ENCODE results near the gene GLT1D1.
A peak's percentile ranks its signal among the peaks of the same experiment; 100 is the strongest.
"Not testable (repeated sequence)": the region's sequence is repeated elsewhere in the genome, so short reads cannot be mapped to it uniquely, and the experiment has no call there.

Gene GLT1D1

DNA sequence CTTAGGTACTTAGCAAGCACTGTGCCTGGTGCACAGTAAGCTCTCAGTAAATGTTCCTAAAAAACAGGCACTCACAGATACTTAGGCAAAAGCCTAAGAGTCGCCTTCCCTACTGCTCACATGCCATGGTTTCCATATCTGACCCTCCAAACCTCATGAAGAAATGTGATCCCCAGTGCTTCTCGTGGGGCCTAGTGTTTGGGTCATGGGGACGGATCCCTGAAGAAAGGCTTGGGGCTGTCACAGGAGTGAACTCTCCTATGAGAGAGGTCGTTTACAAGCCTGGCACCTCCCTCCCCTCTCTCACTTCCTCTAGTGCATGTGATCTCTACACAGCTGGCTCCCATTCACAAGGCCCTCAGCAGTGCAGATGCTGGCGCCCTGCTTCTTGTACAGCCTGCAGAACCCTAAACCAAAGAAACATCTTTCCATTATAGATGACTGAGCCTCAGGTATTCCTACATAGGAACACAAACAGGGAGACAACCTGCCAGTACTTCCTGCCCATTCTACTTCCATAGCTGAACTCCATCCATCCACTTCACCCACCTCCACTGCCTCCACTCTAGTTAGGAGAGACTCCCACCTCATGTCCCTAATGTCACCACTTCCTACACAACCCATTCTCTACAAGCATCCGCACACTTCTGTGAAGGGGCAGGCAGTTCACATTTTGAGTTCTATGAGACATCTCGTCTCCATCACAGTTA is 32.4 kb upstream of the GLT1D1 start:
- no peak for DNase-seq

DNA sequence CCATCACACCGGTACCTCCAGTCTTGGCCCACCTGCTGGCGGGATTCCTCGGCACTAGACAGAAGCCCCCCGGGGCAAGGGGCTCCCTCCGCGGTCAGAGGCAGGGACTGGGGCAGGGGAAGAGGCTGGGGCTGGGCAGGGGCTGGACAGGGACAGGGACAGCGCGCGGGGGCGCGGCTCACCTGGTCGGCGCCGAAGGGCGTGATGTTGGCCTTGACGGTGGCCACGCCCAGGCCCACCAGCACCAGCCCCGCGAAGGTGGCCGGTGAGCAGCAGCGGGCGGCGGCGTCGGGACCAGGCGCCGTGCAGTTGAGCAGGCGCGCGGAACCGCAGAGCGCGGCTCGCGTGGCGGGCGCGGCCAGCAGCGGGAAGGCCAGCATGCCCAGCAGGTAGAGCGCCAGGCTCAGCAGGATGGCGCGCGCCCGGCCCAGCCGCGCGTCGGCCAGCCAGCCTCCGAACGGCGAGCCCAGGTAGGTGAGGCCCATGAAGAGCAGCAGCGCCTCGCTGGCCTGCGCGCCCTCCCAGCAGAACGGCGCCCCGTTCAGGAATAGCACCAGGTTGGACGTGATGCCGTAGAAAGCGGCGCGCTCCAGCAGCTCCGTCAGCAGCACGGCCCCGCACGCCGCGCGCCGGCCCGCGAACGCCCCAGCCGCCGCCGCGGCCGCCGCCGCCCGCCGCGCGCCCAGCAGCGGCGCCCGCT is 29.9 kb upstream of the GLT1D1 start:
- peak in 1 of 2 experiments; percentile 24 for DNase-seq

DNA sequence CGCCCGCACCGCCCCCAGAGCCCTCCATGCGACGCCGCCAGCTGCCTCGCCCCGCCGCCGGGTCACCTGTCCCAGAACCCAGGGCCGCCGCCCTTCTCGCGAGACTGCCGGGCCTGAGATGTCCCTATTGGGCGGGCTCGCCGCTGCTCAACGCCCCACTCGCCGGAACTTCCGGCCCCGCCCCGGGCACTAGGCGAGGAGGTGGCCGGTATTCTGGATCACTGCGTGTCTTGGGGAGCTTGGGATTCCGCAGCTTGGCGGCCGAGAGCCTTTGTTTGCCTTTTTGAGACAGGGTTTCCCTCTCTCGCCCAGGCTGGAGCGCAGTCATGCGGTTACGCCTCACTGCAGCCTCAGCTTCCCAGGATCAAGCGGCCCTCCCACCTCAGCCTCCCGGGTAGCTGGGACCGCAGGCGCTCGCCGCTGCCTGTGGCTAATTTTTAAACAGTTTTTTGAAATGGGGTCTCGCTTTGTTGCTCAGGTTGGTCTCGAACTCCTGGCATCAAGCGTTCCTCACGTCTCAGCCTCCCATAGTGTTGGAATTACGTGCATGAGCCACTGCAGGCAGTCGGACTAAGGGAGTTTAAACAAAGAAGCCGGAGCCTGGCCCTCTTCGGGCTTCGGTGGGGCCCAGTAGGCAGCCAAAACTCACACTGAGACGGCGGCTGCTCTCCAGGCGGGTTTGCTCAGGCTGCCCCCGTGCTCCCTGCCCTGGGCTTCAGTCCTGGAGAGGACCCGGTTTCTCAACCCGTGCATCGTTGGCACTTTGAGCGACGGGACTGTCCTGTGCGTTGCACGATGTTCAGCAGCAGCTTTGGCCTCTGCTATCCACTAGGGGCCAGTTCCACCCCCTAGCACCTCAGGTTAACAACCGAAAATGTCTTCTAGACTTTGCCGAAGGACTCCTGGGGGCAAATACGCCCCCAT is 29.1 kb upstream of the GLT1D1 start, which contains the start of gene SLC15A4:
Gene SLC15A4, minus strand, starts transcription at position 43 of the 924 bp plus-strand sequence. Its CDS starts 15 bp downstream, at position 28.
- DNase-seq = peak; percentile 75 to 91

DNA sequence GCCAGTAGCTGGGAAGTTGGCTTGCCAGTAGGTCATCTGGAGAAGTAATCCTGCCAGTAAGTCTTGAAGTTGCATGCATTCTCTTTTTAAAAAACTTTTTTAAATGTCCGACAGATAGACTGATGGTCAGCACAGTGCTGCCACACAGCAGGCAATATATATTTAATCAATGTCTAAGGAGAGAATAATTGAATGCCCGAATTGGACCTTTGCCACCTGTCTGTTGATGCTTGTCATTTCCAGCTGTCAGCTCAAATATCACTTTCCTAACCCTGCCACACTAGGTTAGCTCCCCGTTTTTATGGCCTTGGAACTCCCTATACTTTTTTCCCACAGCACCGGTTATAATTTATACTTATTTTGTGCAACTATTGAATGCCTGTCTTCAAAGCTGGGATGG is 27.4 kb upstream of the GLT1D1 start:
- DNase-seq = peak in 1 of 2 experiments; percentile 27

DNA sequence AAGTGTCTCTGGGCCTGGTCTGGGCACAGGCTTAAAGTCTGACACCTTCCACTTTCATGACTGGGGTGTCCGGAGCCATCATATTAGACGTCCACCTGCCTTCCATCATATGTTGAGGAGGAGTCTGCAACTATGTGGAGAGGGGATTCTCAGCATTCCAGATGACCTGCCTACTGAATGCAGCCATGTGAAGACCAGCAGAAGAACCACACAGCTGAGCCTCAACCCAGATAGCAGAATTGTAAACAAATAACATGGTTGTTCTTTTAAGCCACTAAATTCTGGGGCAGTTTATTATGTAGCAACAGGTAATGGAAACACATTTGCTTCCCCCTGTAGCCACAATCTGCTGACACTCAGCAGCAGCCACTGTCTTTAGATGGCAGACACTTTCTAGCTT is 25.6 kb upstream of the GLT1D1 start:
- no peak for DNase-seq

DNA sequence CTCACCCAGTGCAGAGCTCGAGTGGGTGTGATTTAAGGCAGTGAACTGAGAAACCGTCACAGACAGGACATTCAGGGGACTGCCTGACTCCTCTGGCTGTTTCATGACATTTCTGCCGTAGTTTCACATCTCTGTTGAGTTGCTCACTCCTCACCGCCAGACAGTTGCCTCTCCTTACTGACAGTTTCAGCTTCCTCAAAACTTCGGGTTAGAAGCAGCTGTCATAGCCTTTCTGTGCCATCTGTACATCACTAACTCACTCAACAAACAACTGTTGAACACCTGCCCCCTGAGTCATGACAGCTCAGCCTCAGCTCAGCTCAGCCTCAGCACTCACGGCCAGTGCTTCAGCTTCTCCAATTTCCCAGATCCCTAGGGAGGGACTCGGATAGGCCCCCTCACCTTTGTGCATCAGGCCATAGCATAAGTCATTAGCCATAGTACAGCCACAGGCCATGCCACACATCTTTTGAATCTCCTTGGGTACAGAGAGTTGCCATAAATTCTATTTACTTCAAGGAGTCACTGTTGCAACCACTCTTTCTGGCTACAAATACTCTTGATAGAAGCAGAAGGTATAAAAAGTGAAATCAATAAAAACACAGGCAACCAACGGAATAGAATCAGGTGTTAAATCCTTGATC is 23.3 kb upstream of the GLT1D1 start:
- DNase-seq = peak in 1 of 2 experiments; percentile 63

DNA sequence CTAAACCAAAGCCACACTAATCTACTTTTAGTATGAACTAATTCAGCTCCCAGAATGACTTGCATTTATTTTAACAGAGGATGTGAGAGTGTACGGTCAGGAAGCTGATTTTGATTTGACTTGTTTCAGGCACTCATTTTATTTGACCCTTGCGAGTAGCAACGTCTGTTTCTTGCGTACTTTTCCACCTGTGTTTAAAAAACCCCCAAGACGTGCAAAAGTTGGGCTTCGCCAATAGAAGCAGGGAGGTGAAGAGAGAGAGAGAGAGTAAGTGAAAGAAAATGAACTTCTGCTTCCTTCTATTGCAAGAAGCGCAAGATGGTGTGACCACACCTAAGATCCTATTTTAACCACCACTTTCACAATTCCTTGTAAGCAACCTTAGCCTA is 22.8 kb upstream of the GLT1D1 start:
- no peak for DNase-seq

DNA sequence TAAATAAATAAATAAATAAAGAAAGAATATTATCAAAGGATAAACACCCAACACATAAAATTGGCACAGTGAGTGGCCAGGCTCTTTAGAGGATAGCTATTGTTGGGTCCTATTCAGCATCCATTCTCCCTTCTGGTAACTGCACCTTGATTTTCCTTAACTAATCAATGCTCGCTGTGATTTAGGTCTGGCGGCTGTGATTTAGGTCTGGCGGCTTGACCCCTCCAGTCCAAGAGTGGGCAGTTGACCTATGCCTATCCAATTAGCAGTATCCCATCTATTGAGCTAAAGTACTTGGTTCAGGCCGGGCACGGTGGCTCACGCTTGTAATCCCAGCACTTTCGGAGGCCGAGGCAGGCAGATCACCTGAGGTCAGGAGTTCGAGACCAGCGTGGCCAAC is 19.9 kb upstream of the GLT1D1 start:
- DNase-seq = no peak

DNA sequence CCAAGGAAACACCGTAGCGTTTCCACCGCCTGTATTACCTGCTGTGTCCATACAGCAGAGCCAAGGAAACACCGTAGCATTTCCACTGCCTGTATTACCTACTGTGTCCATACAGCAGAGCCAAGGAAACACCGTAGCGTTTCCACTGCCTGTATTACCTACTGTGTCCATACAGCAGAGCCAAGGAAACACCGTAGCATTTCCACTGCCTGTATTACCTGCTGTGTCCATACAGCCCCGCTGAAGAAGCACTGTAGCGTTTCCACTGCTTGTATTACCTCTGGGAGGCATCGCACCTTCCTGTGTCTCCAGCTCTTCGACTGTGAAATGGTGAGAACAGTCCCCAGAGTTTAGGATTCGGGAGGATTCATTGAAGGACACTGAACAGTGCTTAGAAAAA is 13.4 kb upstream of the GLT1D1 start:
- DNase-seq = not testable (repeated sequence)

DNA sequence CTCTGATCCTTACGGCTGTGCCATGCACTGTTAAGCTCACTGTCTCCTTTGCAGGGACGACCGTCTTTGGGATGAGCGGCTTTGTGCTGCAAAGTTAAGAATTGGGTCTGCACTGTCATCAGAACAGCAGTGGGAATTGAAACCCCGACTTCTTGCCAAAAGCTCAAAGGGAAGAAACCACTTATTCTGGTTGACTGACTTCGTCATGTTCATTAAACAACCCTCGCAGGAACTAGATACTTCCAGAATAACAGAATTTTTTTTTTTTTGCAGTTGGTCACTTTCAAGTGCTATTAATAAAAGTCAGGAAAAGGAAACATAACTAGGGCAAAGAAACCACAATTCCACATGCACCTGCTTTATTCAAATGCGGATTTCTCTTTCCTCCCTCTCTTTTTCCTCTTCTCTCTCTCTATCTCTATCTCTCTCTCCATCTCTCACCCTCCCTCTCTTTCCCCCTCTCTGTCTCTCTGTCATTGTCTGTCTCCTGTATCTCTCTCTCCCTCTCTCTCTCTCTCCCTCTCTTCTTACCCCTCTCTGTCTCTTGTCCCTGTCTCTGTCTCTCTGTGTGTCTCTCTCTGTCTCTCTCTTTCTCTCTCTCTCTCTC is 12.3 kb upstream of the GLT1D1 start:
- no peak for DNase-seq

DNA sequence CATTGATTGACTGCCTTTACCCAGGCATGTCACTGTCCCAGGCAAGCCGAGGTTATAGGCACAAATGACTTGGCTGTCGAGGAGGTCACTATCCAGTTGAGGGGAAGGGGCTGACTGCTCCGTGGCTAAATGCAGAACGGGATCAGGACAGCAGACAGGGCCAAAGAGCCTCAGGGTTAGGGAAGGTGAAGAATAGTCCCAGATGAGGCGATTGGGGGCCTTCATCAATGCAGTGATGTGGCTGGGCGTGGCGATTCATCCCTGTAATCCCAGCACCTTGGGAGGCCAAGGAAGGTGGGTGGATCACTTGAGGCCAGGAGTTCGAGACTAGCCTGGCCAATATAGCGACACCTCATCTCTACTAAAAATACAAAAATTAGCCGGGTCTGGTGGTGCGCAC is 10.7 kb upstream of the GLT1D1 start:
- no peak for DNase-seq

DNA sequence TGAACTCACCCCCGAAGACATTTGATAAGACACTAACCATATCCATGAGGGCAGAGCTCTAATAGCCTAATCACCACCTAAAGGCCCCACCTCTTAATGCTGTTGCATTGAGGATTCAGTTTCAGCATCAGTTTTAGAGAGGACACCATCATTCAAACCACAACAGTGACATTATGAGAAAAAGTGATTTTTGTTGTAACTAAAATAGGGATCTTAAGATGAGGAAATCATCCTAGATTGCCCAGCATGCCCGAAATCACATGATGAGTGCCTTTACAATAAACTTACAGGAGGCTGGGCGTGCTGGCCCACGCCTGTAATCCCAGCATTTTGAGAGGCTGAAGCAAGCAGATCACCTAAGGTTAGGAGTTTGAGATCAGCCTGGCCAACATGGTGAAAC is 9.7 kb upstream of the GLT1D1 start:
- no peak for DNase-seq

DNA sequence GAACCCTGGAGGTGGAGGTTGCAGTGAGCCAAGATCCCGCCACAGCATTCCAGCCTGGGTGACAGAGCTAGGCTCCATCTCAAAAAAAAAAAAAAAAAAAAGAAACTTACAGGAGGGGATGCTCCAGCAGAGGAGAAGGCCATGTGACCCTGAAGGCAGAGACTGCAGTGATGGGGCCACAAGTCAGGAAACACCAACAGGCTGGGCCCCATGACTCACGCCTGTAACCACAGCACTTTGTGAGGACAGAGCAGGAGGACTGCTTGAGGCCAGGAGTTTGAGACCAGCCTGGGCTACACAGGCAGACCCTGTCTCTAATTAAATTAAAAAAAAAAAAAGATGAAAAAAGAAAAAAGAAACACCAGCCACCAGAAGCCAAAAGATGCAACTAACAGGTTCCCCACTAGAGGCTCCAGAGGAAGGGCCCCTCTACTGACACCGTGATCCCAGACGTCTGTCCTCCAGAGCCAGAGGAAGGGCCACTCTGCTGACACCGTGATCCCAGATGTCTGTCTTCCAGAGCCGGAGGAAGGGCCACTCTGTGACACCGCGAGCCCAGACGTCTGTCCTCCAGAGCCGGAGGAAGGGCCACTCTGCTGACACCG is 9.1 kb upstream of the GLT1D1 start:
- DNase-seq = peak in 1 of 2 experiments; percentile 3

DNA sequence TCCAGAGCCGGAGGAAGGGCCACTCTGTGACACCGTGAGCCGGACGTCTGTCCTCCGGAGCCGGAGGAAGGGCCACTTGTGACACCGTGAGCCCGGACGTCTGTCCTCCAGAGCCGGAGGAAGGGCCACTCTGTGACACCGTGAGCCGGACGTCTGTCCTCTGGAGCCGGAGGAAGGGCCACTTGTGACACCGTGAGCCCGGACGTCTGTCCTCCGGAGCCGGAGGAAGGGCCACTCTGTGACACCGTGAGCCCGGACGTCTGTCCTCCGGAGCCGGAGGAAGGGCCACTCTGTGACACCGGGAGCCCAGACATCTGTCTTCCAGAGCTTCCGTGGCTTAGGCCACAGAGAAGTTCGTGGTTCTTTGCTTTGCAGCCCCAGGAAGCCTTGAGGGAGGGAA is 6.6 kb upstream of the GLT1D1 start:
- not testable (repeated sequence) for DNase-seq

DNA sequence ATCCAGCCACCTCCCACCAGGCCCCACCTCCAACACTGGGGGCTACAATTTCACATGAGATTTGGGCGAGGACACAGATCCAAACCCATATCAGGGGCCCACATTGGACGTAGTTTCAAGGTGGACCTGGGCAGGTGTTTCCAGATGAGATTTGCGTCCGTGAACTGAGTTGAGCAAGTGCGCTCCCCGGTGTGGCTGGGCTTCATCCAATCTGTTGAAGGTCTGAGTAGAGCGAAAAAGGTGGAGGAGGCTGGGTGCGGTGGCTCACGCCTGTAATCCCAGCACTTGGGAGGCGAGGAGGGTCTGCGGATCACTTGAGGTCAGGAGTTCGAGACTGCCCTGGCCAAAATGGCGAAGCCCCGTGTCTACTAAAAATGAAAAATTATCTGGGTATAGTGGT is 4.9 kb upstream of the GLT1D1 start:
- DNase-seq = no peak

DNA sequence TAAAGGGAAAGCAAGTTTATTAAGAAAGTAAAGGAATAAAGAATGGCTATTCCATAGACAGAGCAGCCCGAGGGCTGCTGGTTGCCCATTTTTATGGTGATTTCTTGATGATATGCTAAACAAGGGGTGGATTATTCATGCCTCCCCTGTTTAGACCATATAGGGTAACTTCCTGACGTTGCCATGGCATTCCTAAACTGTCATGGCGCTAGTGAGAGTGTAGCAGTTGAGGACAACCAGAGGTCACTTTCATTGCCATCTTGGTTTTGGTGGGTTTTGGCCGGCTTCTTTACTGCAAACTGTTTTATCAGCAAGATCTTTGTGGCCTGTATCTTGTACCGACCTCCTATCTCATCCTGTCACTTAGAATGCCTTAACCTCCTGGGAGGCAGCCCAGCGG is 3.5 kb upstream of the GLT1D1 start:
- DNase-seq = not testable (repeated sequence)

DNA sequence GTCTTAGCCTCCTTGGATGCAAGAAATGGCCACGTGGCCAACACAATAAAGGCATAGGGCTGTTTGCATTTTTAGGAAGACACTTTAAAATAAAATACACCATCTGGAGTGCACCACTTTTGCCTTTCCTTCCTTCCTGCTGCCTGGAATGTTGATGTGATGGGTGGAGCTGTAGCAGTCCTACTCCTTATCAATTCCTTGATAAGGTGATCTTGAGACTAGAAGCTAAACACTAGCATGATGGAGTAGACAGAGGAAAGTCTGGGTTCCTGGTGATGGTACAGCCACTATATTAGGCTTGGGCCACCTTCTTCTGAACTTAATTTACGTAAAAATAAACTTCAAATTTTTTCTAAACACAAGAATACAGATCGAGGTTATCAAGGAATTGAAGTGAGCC is 2.9 kb upstream of the GLT1D1 start:
- DNase-seq = no peak

DNA sequence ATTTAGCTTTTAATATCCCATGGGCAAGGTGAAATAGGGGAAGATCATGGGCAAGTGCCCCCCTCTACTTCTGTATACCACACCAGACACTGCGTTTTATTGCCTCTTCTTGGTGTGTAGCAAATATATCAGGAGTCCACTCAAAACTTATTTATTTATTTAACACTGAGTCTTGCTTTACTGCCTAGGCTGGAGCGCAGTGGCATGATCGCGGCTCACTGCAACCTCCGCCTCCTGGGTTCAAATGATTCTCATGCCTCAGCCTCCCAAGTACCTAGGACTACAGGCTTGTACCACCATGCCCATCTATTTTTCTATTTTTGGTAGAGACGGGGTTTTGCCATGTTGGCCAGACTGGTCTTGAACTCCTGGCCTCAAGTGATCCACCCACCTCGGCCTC is 1.8 kb upstream of the GLT1D1 start:
- DNase-seq = not testable (repeated sequence)

DNA sequence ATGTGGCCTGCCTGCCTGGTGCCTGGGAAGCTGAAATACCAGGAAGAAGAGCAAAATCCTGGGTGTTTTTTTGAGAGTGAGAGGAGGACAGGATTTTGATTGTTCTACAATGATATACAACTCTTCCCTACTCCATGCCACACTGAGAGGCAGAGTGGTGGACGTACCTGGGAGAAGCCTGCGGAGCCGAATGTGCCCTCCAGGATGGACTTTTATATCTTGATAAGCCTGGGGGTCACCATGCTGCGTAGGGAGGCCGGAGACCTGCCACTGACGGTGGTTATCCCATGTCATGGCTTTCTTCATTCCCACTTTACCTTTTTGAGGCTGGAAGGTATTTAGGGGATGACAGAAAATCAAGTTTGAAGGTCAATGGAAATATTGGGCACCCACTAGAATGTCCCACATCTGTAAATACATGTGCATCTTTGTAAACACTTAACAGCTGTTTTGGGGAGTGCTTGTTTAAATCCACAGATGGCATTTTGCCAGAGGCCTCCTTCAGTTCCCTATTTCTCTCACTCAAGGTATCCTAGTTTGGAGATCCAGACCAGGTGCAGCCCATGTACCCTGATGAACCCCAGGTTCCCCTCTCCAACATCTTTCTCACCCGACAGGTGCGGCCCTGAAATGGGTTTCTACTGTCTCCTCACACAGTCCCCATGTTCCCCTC is 1.1 kb upstream of the GLT1D1 start:
- DNase-seq = no peak

DNA sequence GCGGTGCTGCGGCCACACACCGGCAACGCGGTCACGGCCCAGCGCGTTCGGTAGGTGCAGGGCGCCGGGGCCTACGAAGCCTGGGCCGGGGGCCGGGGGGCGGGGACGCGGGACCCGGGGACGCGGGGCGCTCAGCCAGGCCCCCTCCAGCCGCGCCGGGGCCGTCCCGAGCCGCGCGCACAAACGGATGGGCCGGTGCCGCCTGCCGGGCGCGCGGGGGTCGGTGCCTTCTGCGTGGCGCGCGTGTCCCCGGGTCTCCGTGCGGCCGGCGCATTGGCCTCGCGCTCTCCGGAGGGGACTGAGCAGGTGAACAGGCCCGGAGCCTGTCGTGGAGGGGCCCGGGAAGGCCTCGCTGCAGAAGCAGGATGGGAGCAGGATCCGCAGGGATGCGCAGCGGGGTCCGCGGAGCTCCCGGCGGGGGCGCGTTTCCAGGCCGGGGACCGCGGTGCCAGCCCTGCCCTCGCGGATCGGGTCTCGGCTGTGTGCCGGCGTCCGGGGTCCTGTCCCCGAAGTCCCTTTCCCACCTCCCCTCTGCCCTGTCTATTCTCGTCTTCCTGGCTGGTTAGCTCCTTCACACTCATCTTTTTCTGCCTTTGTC is 421 bp downstream of the GLT1D1 start:
- peak in 1 of 2 experiments; percentile 19 for DNase-seq
